NCI-H82 treated with DMSO at 0.1 percent for 48 hours (cell line): Measurements from ENCODE around the gene GMDS.

Source experiments
- DNase-seq: peaks from one replicate; lab custom pipeline; 2025; ENCODE audit not compliant: unreplicated experiment; lab: John Stamatoyannopoulos, UW

Gene GMDS

DNA sequence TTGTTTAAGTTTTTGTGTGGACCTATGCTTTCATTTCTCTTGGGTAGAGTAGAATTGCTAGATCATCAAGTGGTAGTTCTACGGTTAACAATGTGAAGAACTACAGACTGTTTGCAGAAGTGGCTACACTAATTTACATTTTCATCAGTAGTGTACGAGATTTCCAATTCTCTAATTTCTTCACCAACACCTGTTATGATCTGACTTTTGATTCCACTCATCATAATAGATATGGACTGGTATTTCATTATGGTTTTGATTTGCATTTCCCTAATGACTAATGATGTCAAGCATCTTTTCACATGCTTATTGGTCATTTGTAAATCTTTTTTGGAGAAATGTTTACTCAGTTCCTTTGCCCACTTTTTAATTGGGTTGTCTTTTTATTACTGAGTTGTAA, 244.4 kb downstream of the GMDS start:
- DNase-seq: no peak

- DNase-seq: no peak
These were observed 247.7 kb downstream of the GMDS start for GRCh38 chr6:1997702-1998101.

GRCh38 chr6:1995636-1996035, 249.8 kb downstream of the GMDS start:
- no peak for DNase-seq

DNA sequence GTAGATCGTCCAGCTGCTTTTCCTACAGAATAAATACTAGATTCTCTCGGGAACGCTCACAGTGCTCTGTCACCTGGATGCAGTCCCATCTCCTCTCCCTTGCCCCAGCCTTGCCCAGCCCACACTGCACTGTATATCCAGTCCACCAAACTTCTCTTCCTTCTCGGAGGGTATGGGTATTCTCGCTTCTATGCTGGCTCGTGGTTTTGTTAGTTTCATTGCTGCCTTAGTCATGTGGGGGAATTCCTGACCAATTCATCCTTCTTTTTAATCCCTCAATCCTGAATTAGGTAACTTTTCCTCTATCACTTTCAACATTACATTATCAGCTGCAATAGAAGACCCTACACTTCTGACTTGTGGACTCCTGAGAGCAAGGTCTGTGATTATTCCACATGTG, 252.4 kb downstream of the GMDS start:
- no peak for DNase-seq

- DNase-seq: no peak
These were observed 254.0 kb downstream of the GMDS start for GRCh38 chr6:1991332-1991878.

- no peak for DNase-seq
These were observed 256.6 kb downstream of the GMDS start for GRCh38 chr6:1988843-1989242.

DNA sequence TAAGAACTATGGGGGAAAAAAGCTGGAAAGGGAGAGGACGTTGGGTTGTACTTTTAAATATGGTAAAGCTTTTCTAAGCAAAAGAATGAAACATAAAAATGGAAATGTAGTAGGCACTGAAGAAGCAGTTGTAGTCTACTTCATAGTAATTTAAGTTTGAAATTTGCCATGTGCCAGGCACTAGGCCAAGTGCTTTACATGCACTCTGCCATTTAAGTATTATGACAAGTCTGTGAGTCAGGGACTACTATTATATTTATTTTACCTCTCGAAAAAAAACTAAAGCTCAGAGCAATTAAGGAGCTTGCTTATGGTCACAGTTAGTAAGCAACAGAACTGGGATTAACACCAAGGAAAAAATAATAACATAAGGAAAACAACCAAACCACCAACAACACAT, 257.8 kb downstream of the GMDS start:
- no peak for DNase-seq

GRCh38 chr6:1986454-1987243, 258.8 kb downstream of the GMDS start:
- no peak for DNase-seq

- DNase-seq: no peak
These were observed 260.9 kb downstream of the GMDS start for GRCh38 chr6:1984346-1984994.

- DNase-seq: no peak
These were observed 261.6 kb downstream of the GMDS start for GRCh38 chr6:1983850-1984249.

GRCh38 chr6:1972962-1973361, 272.4 kb downstream of the GMDS start:
- DNase-seq: no peak

GRCh38 chr6:1971612-1972011, 273.8 kb downstream of the GMDS start:
- no peak for DNase-seq

GRCh38 chr6:1970151-1970561, 275.2 kb downstream of the GMDS start:
- DNase-seq: no peak

DNA sequence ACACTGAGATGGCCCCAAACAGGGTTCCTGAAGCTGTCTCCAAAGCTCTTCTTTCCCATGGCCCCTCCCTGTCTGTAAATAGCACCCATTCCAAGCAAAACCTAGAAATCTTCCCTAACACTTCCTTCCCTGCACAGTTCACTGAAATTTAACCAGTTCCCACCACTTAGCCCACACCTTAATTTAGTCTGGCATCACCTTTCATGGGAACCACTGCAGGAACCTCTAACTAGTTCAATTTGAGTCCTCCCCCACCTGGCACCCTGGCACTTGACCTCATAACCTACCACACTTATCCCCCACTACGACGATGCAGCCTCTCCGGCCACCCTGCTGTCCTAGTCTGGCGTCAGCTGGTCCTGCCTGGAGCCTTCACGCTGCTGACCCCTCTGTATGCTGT, 278.7 kb downstream of the GMDS start:
- DNase-seq: no peak

- DNase-seq: no peak
These were observed 279.7 kb downstream of the GMDS start for GRCh38 chr6:1965596-1966224.

DNA sequence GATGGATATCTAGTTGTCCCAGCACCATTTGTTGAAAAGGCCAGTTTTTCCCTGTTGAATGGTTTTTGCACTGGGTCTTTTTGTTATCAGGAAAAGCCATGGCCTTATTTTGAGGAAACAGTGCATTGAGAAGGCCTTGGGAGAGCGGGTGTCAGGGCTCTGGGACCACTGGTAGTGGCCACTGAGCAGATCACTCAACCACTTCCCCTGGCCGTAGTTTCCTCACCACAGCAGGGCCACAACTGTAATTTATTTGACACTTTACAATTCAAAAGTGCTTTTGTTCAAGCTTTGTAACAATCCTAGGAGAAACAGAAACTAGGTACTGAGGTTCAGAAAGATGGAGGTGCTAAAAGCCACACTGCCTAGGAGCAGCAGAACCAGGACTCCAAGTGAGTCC, 281.8 kb downstream of the GMDS start:
- no peak for DNase-seq

DNA sequence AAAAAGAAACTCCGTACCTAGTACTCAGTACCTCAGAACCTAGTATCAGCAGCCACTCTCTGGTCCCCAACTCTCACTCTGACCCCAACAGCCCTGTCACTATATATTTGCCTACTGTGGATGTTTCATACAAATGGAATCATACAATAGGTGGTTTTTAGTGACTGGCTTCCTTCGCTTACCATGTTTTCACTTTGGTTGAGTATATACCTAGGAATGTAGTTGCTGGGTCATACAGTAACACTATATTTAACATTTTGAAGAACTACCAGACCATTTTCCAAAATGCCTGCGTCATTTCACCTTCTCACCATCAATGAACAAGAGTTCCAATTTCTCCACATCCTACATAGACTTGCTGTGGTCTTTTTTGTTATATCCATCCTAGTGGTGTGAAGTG, 283.2 kb downstream of the GMDS start:
- DNase-seq: no peak

GRCh38 chr6:1960486-1961142, 284.8 kb downstream of the GMDS start:
- no peak for DNase-seq

GRCh38 chr6:1958257-1958656, 287.1 kb downstream of the GMDS start:
- DNase-seq: no peak

- no peak for DNase-seq
These were observed 287.7 kb downstream of the GMDS start for GRCh38 chr6:1957746-1958145.

- no peak for DNase-seq
These were observed 292.6 kb downstream of the GMDS start for GRCh38 chr6:1952740-1953360.
